ENCODE measurements around the gene CRLF2.
"Not testable (repeated sequence)": the region's sequence is repeated elsewhere in the genome, so short reads cannot be mapped to it uniquely, and the experiment has no call there.

CRLF2 gene

GRCh38 chrX:1215123-1215823, 2.8 kb upstream of the CRLF2 start:
- in situ Hi-C loops (cut with MboI; ENCODE audit: low sequenced_read_pairs), result no loop called here

- in situ Hi-C loops (cut with MboI; ENCODE audit: low sequenced_read_pairs), result no loop called here
These were observed 1.5 kb upstream of the CRLF2 start for GRCh38 chrX:1213971-1214370.

GRCh38 chrX:1210844-1211243, 1.6 kb downstream of the CRLF2 start:
- in situ Hi-C loops (cut with MboI; ENCODE audit: low sequenced_read_pairs), result no loop called here

GRCh38 chrX:1207496-1208025, 4.9 kb downstream of the CRLF2 start:
- in situ Hi-C loops (cut with MboI; ENCODE audit: low sequenced_read_pairs), result no loop called here

- in situ Hi-C loops (cut with MboI; ENCODE audit: low sequenced_read_pairs), result no loop called here
These were observed 6.5 kb downstream of the CRLF2 start for GRCh38 chrX:1205681-1206611.

- in situ Hi-C loops (cut with MboI; ENCODE audit: low sequenced_read_pairs), result no loop called here
These were observed 10.2 kb downstream of the CRLF2 start for GRCh38 chrX:1202251-1202650.

- in situ Hi-C loops (cut with MboI; ENCODE audit: low sequenced_read_pairs), result no loop called here
These were observed 16.0 kb downstream of the CRLF2 start for GRCh38 chrX:1196436-1196835.

- in situ Hi-C loops (cut with MboI; ENCODE audit: low sequenced_read_pairs), result not testable (repeated sequence)
These were observed 20.3 kb downstream of the CRLF2 start for GRCh38 chrX:1192196-1192595.

- in situ Hi-C loops (cut with MboI; ENCODE audit: low sequenced_read_pairs), result no loop called here
These were observed 21.8 kb downstream of the CRLF2 start for GRCh38 chrX:1190596-1191145.

- in situ Hi-C loops (cut with MboI; ENCODE audit: low sequenced_read_pairs), result no loop called here
These were observed 26.9 kb downstream of the CRLF2 start for GRCh38 chrX:1185561-1185960.

GRCh38 chrX:1182211-1182610, 30.2 kb downstream of the CRLF2 start:
- in situ Hi-C loops (cut with MboI; ENCODE audit: low sequenced_read_pairs), result no loop called here

GRCh38 chrX:1181661-1182060, 30.8 kb downstream of the CRLF2 start:
- in situ Hi-C loops (cut with MboI; ENCODE audit: low sequenced_read_pairs), result not testable (repeated sequence)

GRCh38 chrX:1181170-1181569, 31.3 kb downstream of the CRLF2 start:
- in situ Hi-C loops (cut with MboI; ENCODE audit: low sequenced_read_pairs), result no loop called here

GRCh38 chrX:1178580-1179057, 33.8 kb downstream of the CRLF2 start:
- in situ Hi-C loops (cut with MboI; ENCODE audit: low sequenced_read_pairs), result no loop called here

GRCh38 chrX:1176531-1177320, 35.7 kb downstream of the CRLF2 start:
- in situ Hi-C loops (cut with MboI; ENCODE audit: low sequenced_read_pairs), result not testable (repeated sequence)

- in situ Hi-C loops (cut with MboI; ENCODE audit: low sequenced_read_pairs), result not testable (repeated sequence)
These were observed 37.6 kb downstream of the CRLF2 start for GRCh38 chrX:1174609-1175545.

GRCh38 chrX:1173435-1173834, 39.0 kb downstream of the CRLF2 start:
- in situ Hi-C loops (cut with MboI; ENCODE audit: low sequenced_read_pairs), result not testable (repeated sequence)

GRCh38 chrX:1172496-1172895, 40.0 kb downstream of the CRLF2 start:
- in situ Hi-C loops (cut with MboI; ENCODE audit: low sequenced_read_pairs), result no loop called here

- in situ Hi-C loops (cut with MboI; ENCODE audit: low sequenced_read_pairs), result not testable (repeated sequence)
These were observed 40.5 kb downstream of the CRLF2 start for GRCh38 chrX:1171915-1172314.

Data from HL-60/S4 (cell line).